Neuronal stem cell (in vitro differentiated cells): ENCODE data around the gene LINS1.
A peak's percentile ranks its signal among the peaks of the same experiment; 100 is the strongest.

Experiments
- DNase-seq: peaks from one replicate; pipeline ENCODE4 v3.0.0-alpha.2; 2013; ENCODE audit warnings: low spot score
- H2AFZ ChIP-seq: one replicate; pipeline ENCODE4 v1.6.1; 2013; ENCODE audit warnings: mild to moderate bottlenecking, low read length, inconsistent platforms
- H2AK5ac ChIP-seq: 2 replicates; pipeline ENCODE4 v1.6.1; 2013; ENCODE audit warnings: low read depth, mild to moderate bottlenecking, inconsistent platforms, low read length, moderate library complexity, mixed read lengths
- H2BK120ac ChIP-seq: 2 replicates; pipeline ENCODE4 v1.6.1; 2013; ENCODE audit warnings: low read depth, mild to moderate bottlenecking, inconsistent platforms, low read length, moderate library complexity, mixed read lengths
- H2BK12ac ChIP-seq: one replicate; pipeline ENCODE4 v1.6.1; 2013; ENCODE audit warnings: low read length, inconsistent platforms
- H2BK15ac ChIP-seq: 2 replicates; pipeline ENCODE4 v1.6.1; 2013; ENCODE audit warnings: mild to moderate bottlenecking, low read length, inconsistent platforms, mixed read lengths
- H2BK5ac ChIP-seq: one replicate; pipeline ENCODE4 v1.6.1; 2013; ENCODE audit warnings: inconsistent platforms, mild to moderate bottlenecking, low read length, moderate library complexity
- H3K14ac ChIP-seq: one replicate; pipeline ENCODE4 v1.6.1; 2013; ENCODE audit warnings: low read length, inconsistent platforms
- H3K18ac ChIP-seq: 2 replicates; pipeline ENCODE4 v1.6.1; 2013; ENCODE audit warnings: low read length, inconsistent platforms
- H3K23ac ChIP-seq: 2 replicates; pipeline ENCODE4 v1.6.1; 2013; ENCODE audit warnings: low read depth, mild to moderate bottlenecking, mixed read lengths, low read length, inconsistent platforms; ENCODE audit not compliant: poor library complexity
- H3K27ac ChIP-seq: replicated peaks from 3 replicates; pipeline ENCODE4 v1.5.1; 2013; ENCODE audit warnings: low read length, inconsistent platforms
- H3K27me3 ChIP-seq, 3 experiments: 2 replicates each; pipeline ENCODE4 v1.6.1; 2013; ENCODE audit warnings: low read length in 3 of 3, mild to moderate bottlenecking in 2 of 3, inconsistent platforms in 1 of 3, low read depth in 1 of 3, mixed read lengths in 1 of 3, moderate library complexity in 1 of 3; ENCODE audit not compliant: control insufficient read depth in 3 of 3, insufficient read depth in 3 of 3
- H3K36me3 ChIP-seq, 2 donors: replicated peaks in 1 of 2; 2 replicates each; pipeline ENCODE4 v1.6.1; 2013; ENCODE audit warnings: low read length in 2 of 2; ENCODE audit not compliant: control insufficient read depth in 2 of 2, insufficient read depth in 2 of 2
- H3K4ac ChIP-seq: 2 replicates; pipeline ENCODE4 v1.6.1; 2013; ENCODE audit warnings: inconsistent platforms, mild to moderate bottlenecking, low read length, moderate library complexity
- H3K4me1 ChIP-seq, 2 donors: 1 replicate in 1 of 2; 2 replicates in 1 of 2; pipeline ENCODE4 v1.6.1; 2013; ENCODE audit warnings: low read length in 2 of 2, low read depth in 1 of 2; ENCODE audit not compliant: control insufficient read depth in 2 of 2, insufficient read depth in 1 of 2
- H3K4me2 ChIP-seq: one replicate; pipeline ENCODE4 v1.6.1; 2013; ENCODE audit warnings: mild to moderate bottlenecking, low read length, inconsistent platforms; ENCODE audit not compliant: insufficient read depth, poor library complexity, severe bottlenecking
- H3K4me3 ChIP-seq, 2 donors: 2 replicates each; pipeline ENCODE4 v1.5.1; 2013; ENCODE audit warnings: low read length in 2 of 2, mild to moderate bottlenecking in 2 of 2, inconsistent platforms in 1 of 2, moderate library complexity in 1 of 2
- H3K79me1 ChIP-seq: one replicate; pipeline ENCODE4 v1.6.1; 2013; ENCODE audit warnings: low read depth, mild to moderate bottlenecking, inconsistent platforms, low read length, moderate library complexity
- H3K9ac ChIP-seq: one replicate; pipeline ENCODE4 v1.6.1; 2013; ENCODE audit warnings: mild to moderate bottlenecking, low read depth, low read length, inconsistent platforms; ENCODE audit not compliant: poor library complexity
- H3K9me3 ChIP-seq, 2 donors: replicated peaks in 1 of 2; 2 replicates each; pipeline versions ENCODE3 to v1.6.1; 2013; ENCODE audit warnings: low read length in 2 of 2, mild to moderate bottlenecking in 2 of 2, inconsistent platforms in 1 of 2, low read depth in 1 of 2, mixed read lengths in 1 of 2, moderate library complexity in 1 of 2; ENCODE audit not compliant: control insufficient read depth in 2 of 2, insufficient read depth in 1 of 2
- H4K8ac ChIP-seq: one replicate; pipeline ENCODE4 v1.6.1; 2013; ENCODE audit warnings: low read depth, mild to moderate bottlenecking, inconsistent platforms, low read length, moderate library complexity
- H4K91ac ChIP-seq: one replicate; pipeline ENCODE4 v1.6.1; 2013; ENCODE audit warnings: low read length, low read depth, mild to moderate bottlenecking, inconsistent platforms; ENCODE audit not compliant: poor library complexity
- WGBS, 2 donors: extraction: QIAGEN DNeasy Blood & Tissue Kit; methylation state at CpG; one replicate each; pipeline ENCODE4 v1.1.7; 2013; ENCODE audit warnings: missing lambda C conversion rate in 2 of 2, mixed read lengths in 1 of 2; ENCODE audit not compliant: insufficient read length in 2 of 2, insufficient replicate concordance in 1 of 2; ENCODE audit errors: extremely low coverage in 2 of 2; 5-methylcytosine and 5-hydroxymethylcytosine counted together

LINS1 gene

GRCh38 chr15:100627789-100628395, 25.9 kb upstream of the LINS1 start:
- no peak overlapping the region for H3K4ac ChIP-seq
- H2BK120ac ChIP-seq: no peak overlapping the region
- no peak overlapping the region for H3K4me3 ChIP-seq
- H3K4me2 ChIP-seq: no peak overlapping the region
- H2AK5ac ChIP-seq: no peak overlapping the region
- H3K9me3 ChIP-seq: no peaks in the 10 kb centered on the region
- no peak overlapping the region for H2AFZ ChIP-seq
- H3K23ac ChIP-seq: no peak overlapping the region
- H3K14ac ChIP-seq: no peak overlapping the region
- H3K27ac ChIP-seq: no peak overlapping the region
- no peak overlapping the region for H3K9ac ChIP-seq
- H2BK15ac ChIP-seq: no peak overlapping the region
- no peaks in the 10 kb centered on the region for H3K79me1 ChIP-seq
- no peak overlapping the region for H3K18ac ChIP-seq
- WGBS, 2 donors: no CpG with 5 or more reads among the region's 6 CpGs
- peaks cover 3 to 41% of the 10 kb centered on the region in 2 donors for H3K36me3 ChIP-seq
- H3K4me1 ChIP-seq: no peaks in the 10 kb centered on the region
- H4K91ac ChIP-seq: no peak overlapping the region
- peak; percentile 61 for DNase-seq
- no peak overlapping the region for H2BK12ac ChIP-seq
- H4K8ac ChIP-seq: no peak overlapping the region
- no peak overlapping the region for H2BK5ac ChIP-seq
- no peaks in the 10 kb centered on the region for H3K27me3 ChIP-seq

- DNase-seq: no peak
- no CpG with 5 or more reads among the region's 5 CpGs for WGBS, 2 donors
- Histone ChIP-seq H2BK15ac (no peak overlapping the region), H3K79me1 (no peaks in the 10 kb centered on the region), H3K27me3 (no peaks in the 10 kb centered on the region), H2BK120ac (no peak overlapping the region), H3K14ac (no peak overlapping the region), H3K18ac (no peak overlapping the region), H2BK5ac (no peak overlapping the region), H2AFZ (no peak overlapping the region), H3K4me2 (no peak overlapping the region), H3K4me1 (no peaks in the 10 kb centered on the region), H4K91ac (no peak overlapping the region), H3K27ac (no peak overlapping the region), H3K4ac (no peak overlapping the region), H4K8ac (no peak overlapping the region), H3K4me3 (no peak overlapping the region), H2AK5ac (no peak overlapping the region), H3K23ac (no peak overlapping the region), H3K36me3 (peaks cover 4 to 13% of the 10 kb centered on the region in 2 donors), H3K9ac (no peak overlapping the region), H3K9me3 (peaks cover 2% of the 10 kb centered on the region in 2 donors), H2BK12ac (no peak overlapping the region)
Measured at GRCh38 chr15:100623301-100623700, 21.3 kb upstream of the LINS1 start.

- Histone ChIP-seq H3K9ac (no peak overlapping the region), H3K4me1 (no peaks in the 10 kb centered on the region), H3K27ac (no peak overlapping the region), H3K4me2 (no peak overlapping the region), H3K9me3 (peaks cover 0 to 2% of the 10 kb centered on the region in 2 donors), H2BK120ac (no peak overlapping the region), H3K36me3 (peaks cover 10 to 58% of the 10 kb centered on the region in 2 donors), H3K27me3 (no peaks in the 10 kb centered on the region), H3K23ac (no peak overlapping the region), H4K91ac (no peak overlapping the region), H2AFZ (no peak overlapping the region), H3K18ac (no peak overlapping the region), H3K79me1 (no peaks in the 10 kb centered on the region), H2BK15ac (no peak overlapping the region), H2BK12ac (no peak overlapping the region), H2BK5ac (no peak overlapping the region), H3K14ac (no peak overlapping the region), H3K4ac (no peak overlapping the region), H2AK5ac (no peak overlapping the region), H3K4me3 (no peak overlapping the region), H4K8ac (no peak overlapping the region)
- WGBS, 2 donors: no CpG with 5 or more reads among the region's 2 CpGs
- DNase-seq: no peak
Measured at GRCh38 chr15:100616700-100617099, 14.7 kb upstream of the LINS1 start.

- Histone ChIP-seq H3K18ac (no peak overlapping the region), H2BK5ac (no peak overlapping the region), H3K4me2 (no peak overlapping the region), H3K79me1 (no peaks in the 10 kb centered on the region), H2AFZ (no peak overlapping the region), H3K27ac (no peak overlapping the region), H4K91ac (no peak overlapping the region), H4K8ac (no peak overlapping the region), H2AK5ac (no peak overlapping the region), H2BK12ac (no peak overlapping the region), H3K23ac (no peak overlapping the region), H3K4me3 (no peak overlapping the region), H2BK15ac (no peak overlapping the region), H3K36me3 (peaks cover 12 to 62% of the 10 kb centered on the region in 2 donors), H3K9me3 (peaks cover 0 to 2% of the 10 kb centered on the region in 2 donors), H3K9ac (no peak overlapping the region), H3K4me1 (no peaks in the 10 kb centered on the region), H3K14ac (no peak overlapping the region), H2BK120ac (no peak overlapping the region), H3K27me3 (no peaks in the 10 kb centered on the region), H3K4ac (no peak overlapping the region)
- no peak for DNase-seq
- WGBS, 2 donors: no CpG with 5 or more reads among the region's 5 CpGs
Measured at GRCh38 chr15:100615801-100616200, 13.8 kb upstream of the LINS1 start.
